ENCODE data around the gene DHX38.
A peak's percentile ranks its signal among the peaks of the same experiment; 100 is the strongest.

GRCh38 chr16:72093448-72094265, at the start of gene DHX38, which contains the start of gene TXNL4B:
- TF ChIP-seq, protein P1, sequence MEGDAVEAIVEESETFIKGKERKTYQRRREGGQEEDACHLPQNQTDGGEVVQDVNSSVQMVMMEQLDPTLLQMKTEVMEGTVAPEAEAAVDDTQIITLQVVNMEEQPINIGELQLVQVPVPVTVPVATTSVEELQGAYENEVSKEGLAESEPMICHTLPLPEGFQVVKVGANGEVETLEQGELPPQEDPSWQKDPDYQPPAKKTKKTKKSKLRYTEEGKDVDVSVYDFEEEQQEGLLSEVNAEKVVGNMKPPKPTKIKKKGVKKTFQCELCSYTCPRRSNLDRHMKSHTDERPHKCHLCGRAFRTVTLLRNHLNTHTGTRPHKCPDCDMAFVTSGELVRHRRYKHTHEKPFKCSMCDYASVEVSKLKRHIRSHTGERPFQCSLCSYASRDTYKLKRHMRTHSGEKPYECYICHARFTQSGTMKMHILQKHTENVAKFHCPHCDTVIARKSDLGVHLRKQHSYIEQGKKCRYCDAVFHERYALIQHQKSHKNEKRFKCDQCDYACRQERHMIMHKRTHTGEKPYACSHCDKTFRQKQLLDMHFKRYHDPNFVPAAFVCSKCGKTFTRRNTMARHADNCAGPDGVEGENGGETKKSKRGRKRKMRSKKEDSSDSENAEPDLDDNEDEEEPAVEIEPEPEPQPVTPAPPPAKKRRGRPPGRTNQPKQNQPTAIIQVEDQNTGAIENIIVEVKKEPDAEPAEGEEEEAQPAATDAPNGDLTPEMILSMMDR (IDR thresholded peaks at IDR 0.05) = no peak
- peak in 2 of 4 donors; percentile 60 to 67 for TF ChIP-seq POLR2A (IDR thresholded peaks at IDR 0.05)
- no peak for TF ChIP-seq EP300 (IDR thresholded peaks at IDR 0.05)
- peak; percentile 62 to 95 (median 93) for TF ChIP-seq POLR2AphosphoS5 (IDR thresholded peaks at IDR 0.05)

Measured in stomach (tissue), 4 donors.